Keratinocyte (primary cell): ENCODE measurements around the gene C19orf25. TPM values are rescaled to one million over a fixed set of nuclear protein-coding genes. Genes with fewer than 3 reads are reported as not detected.

Experiments used
- DNase-seq: peaks from one replicate; pipeline ENCODE4 v3.0.0-alpha.2; 2011; ENCODE audit warnings: low read depth, missing footprints, low spot score
- FAIRE-seq: peaks from 2 replicates; lab custom pipeline; 2011; peaks lifted over from hg19 to GRCh38; lab: Jason Lieb, UNC
- H2AFZ ChIP-seq: 2 replicates; pipeline ENCODE4 v1.6.0; 2012; ENCODE audit warnings: low read length, control low read depth, inconsistent platforms; ENCODE audit not compliant: control insufficient read depth
- H3K27ac ChIP-seq: 2 replicates; pipeline ENCODE4 v1.5.1; 2011; ENCODE audit warnings: low read length; ENCODE audit not compliant: control insufficient read depth, insufficient read depth
- H3K27me3 ChIP-seq: 3 replicates; pipeline ENCODE4 v1.6.0; 2011; ENCODE audit warnings: low read length; ENCODE audit not compliant: control insufficient read depth, insufficient read depth; ENCODE audit errors: extremely low read depth
- H3K36me3 ChIP-seq, 2 experiments: 2 replicates in 1 of 2; 3 replicates in 1 of 2; pipeline ENCODE4 v1.5.1; 2011; ENCODE audit warnings: low read length in 2 of 2, mild to moderate bottlenecking in 1 of 2; ENCODE audit not compliant: control insufficient read depth in 2 of 2, insufficient read depth in 2 of 2; ENCODE audit errors: extremely low read depth in 1 of 2
- H3K4me1 ChIP-seq: 3 replicates; pipeline ENCODE4 v1.5.1; 2011; ENCODE audit warnings: low read length; ENCODE audit not compliant: control insufficient read depth, insufficient read depth; ENCODE audit errors: extremely low read depth
- H3K4me2 ChIP-seq: 3 replicates; pipeline ENCODE4 v1.6.0; 2011; ENCODE audit warnings: low read depth, low read length; ENCODE audit not compliant: control insufficient read depth, insufficient read depth; ENCODE audit errors: extremely low read depth
- H3K4me3 ChIP-seq, 3 experiments: fragments of 200-600 bp in 1 of 3; sonication (generic) in 1 of 3; 2 replicates in 2 of 3; 3 replicates in 1 of 3; pipeline ENCODE4 v1.5.1; 2011 to 2016; ENCODE audit warnings: low read length in 3 of 3, mild to moderate bottlenecking in 3 of 3, control low read depth in 2 of 3, inconsistent platforms in 1 of 3, low read depth in 1 of 3, mixed read lengths in 1 of 3, mixed run types in 1 of 3, moderate library complexity in 1 of 3; ENCODE audit not compliant: control insufficient read depth in 2 of 3, insufficient read depth in 2 of 3; ENCODE audit errors: extremely low read depth in 1 of 3
- H3K79me2 ChIP-seq: 2 replicates; pipeline ENCODE4 v1.6.0; 2012; ENCODE audit warnings: low read length; ENCODE audit not compliant: control insufficient read depth, insufficient read depth
- H3K9ac ChIP-seq: 3 replicates; pipeline ENCODE4 v1.6.0; 2011; ENCODE audit warnings: low read length; ENCODE audit not compliant: control insufficient read depth, insufficient read depth; ENCODE audit errors: extremely low read depth
- H3K9me1 ChIP-seq: 3 replicates; pipeline ENCODE4 v1.6.0; 2011; ENCODE audit warnings: low read length; ENCODE audit not compliant: control insufficient read depth, insufficient read depth; ENCODE audit errors: extremely low read depth
- H3K9me3 ChIP-seq: 2 replicates; pipeline ENCODE4 v1.5.1; 2012; ENCODE audit warnings: low read depth, low read length; ENCODE audit not compliant: control insufficient read depth
- H4K20me1 ChIP-seq: 3 replicates; pipeline ENCODE4 v1.6.0; 2011; ENCODE audit warnings: low read length; ENCODE audit not compliant: control insufficient read depth, insufficient read depth; ENCODE audit errors: extremely low read depth
- EZH2 ChIP-seq: IDR thresholded peaks from one replicate; pipeline ENCODE4 v1.6.1; 2012; ENCODE audit warnings: inconsistent platforms, mild to moderate bottlenecking, low read length, moderate library complexity
- dilution Hi-C: fragments of 300-500 bp; cut with MboI; formaldehyde crosslinking; loops from one replicate; pipeline ENCODE4 v1.7.0; 2020; ENCODE audit warnings: low sequenced_read_pairs; ENCODE audit not compliant: extremely low pct_ligation_motif_present
- polyA plus RNA-seq, 5 experiments: library from polyadenylated mRNA; depleted of rRNA in 3 of 5; stranded (reverse) in 3 of 5; stranded (forward) in 1 of 5; unstranded in 1 of 5; fragments of >200 nt; gene quantifications; 1 replicate in 1 of 5; 2 replicates in 3 of 5; 3 replicates in 1 of 5; pipeline versions ENCODE4 v1.2.1 to v1.2.3, GENCODE V29; 2011 to 2012; ENCODE audit warnings: missing spikeins in 2 of 5, low read depth in 1 of 5, low replicate concordance in 1 of 5
- TF ChIP-seq, protein P1 (sequence below), 3 experiments: IDR thresholded peaks in 1 of 3; conservative IDR thresholded peaks in 1 of 3; optimal IDR thresholded peaks in 1 of 3; 2 replicates in 2 of 3; 3 replicates in 1 of 3; pipeline versions ENCODE3 to v1.5.1; 2011; ENCODE audit warnings: low read length in 3 of 3, mild to moderate bottlenecking in 3 of 3, moderate library complexity in 2 of 3, control low read depth in 1 of 3, inconsistent platforms in 1 of 3; ENCODE audit not compliant: insufficient read depth in 2 of 3; ENCODE audit errors: extremely low read depth in 1 of 3

The C19orf25 gene
- polyA plus RNA-seq, 1 donor (not counting 4 experiments of a cell fraction or from before 2014, with no cell fraction given), result 11.2 TPM

DNA sequence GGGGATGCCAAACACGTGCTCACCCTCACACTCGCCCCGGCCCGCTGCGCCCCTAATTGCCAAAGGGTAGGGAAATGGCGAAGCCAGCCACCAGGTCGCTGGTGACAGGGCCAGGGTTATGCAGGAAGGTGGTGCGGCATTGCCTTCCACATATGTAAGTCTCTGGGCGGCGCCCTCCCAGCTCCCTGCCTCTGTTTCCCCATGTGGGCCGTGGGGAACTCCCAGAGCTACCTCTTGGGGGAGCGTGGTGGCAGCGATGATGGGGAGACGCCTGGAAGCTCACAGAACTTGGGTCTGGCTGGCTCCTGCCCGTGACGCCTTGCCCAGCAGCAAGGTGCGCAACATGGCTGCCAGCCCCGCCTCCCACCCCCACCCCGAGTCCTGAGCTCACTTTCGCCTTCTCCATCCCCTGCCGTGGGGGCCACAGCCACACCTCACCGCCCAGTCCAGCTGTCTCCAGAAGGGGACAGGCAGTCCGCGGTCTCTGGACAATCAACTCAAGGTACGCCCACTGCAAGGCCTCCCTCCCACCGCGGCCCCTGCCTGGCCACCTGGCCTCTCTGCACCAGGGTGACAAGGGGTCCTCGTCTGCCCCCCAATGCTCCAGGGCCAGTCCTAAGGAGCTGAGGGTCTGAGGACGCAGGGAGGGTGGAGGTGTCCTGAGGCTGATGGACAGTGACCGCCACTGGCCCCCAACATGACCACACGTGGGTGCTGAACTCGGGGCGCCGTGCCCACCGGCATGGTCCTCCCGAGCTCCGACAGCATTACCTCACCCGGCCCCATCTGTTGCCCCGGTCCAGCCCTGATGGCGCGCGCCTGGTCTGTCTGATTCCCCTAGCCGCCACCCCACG, 6.6 kb downstream of the C19orf25 start:
- no peak for FAIRE-seq

DNA sequence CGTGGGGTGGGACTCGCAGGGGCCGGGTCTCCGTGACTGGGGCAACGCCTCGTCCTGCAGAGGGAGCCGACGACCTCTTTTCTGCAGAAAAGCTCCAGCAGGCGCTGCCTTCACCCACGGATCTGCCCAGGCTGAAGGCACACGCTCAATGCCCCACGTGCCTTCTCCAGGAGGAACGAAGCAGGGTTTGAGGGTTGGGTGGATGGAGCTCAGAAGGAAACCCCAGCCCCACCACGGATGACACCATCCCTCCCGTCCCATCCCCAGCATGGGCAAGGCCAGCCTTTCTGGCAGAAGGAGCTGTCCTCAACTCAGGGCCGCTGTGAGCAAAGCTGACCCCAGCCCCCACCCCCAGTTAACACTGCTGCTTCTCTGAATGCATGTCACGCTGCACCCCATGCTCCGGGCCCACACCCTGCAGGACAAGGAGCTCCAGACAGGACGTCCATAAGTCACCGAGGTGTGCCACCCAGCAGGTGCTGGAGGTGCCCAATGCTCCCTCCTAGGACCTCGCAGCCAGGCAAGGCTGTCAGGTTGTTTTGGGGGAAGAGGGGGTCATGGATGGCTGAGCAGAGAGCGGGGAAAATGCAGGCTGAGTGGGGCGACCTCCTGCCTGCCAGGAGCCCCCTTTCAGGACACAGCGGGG, 7.4 kb downstream of the C19orf25 start:
- TF ChIP-seq EZH2, result no peak
- TF ChIP-seq, protein P1, sequence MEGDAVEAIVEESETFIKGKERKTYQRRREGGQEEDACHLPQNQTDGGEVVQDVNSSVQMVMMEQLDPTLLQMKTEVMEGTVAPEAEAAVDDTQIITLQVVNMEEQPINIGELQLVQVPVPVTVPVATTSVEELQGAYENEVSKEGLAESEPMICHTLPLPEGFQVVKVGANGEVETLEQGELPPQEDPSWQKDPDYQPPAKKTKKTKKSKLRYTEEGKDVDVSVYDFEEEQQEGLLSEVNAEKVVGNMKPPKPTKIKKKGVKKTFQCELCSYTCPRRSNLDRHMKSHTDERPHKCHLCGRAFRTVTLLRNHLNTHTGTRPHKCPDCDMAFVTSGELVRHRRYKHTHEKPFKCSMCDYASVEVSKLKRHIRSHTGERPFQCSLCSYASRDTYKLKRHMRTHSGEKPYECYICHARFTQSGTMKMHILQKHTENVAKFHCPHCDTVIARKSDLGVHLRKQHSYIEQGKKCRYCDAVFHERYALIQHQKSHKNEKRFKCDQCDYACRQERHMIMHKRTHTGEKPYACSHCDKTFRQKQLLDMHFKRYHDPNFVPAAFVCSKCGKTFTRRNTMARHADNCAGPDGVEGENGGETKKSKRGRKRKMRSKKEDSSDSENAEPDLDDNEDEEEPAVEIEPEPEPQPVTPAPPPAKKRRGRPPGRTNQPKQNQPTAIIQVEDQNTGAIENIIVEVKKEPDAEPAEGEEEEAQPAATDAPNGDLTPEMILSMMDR (optimal IDR thresholded peaks at IDR 0.05 in 1 of 3, IDR thresholded peaks at IDR 0.05 in 1 of 3, conservative IDR thresholded peaks at IDR 0.05 in 1 of 3; ENCODE audit: extremely low read depth in 1 of 3, insufficient read depth in 2 of 3, low read length in 3 of 3), result peak in 1 of 3 experiments; percentile 16
- peaks cover 41% of the 10 kb centered on the region for H3K27me3 ChIP-seq
- peaks cover 4% of the 10 kb centered on the region for H3K9me1 ChIP-seq
- no peak for DNase-seq
- no peak overlapping the region for H3K4me3 ChIP-seq
- FAIRE-seq, result no peak
- H4K20me1 ChIP-seq, result peaks cover 9% of the 10 kb centered on the region
- H3K9ac ChIP-seq, result no peak overlapping the region
- dilution Hi-C loops, result no loop called here
- H3K79me2 ChIP-seq, result peaks cover 11% of the 10 kb centered on the region
- H2AFZ ChIP-seq, result no peak overlapping the region
- H3K27ac ChIP-seq, result no peak overlapping the region
- peaks cover 5 to 11% of the 10 kb centered on the region in 2 experiments for H3K36me3 ChIP-seq
- H3K4me1 ChIP-seq, result peaks cover 9% of the 10 kb centered on the region
- peak overlapping the region; percentile 22 for H3K4me2 ChIP-seq
- H3K9me3 ChIP-seq, result no peaks in the 10 kb centered on the region

More for the DNA sequence above, 6.6 kb downstream of the C19orf25 start:
- Histone ChIP-seq H3K27ac (no peak overlapping the region), H4K20me1 (peaks cover 9% of the 10 kb centered on the region), H3K79me2 (peaks cover 15% of the 10 kb centered on the region), H3K4me2 (no peak overlapping the region), H3K9ac (no peak overlapping the region), H3K9me3 (no peaks in the 10 kb centered on the region), H3K27me3 (peaks cover 33% of the 10 kb centered on the region), H3K9me1 (peaks cover 8% of the 10 kb centered on the region), H3K36me3 (peaks cover 5 to 14% of the 10 kb centered on the region in 2 experiments), H2AFZ (no peak overlapping the region), H3K4me1 (peaks cover 12% of the 10 kb centered on the region), H3K4me3 (no peak overlapping the region)
- dilution Hi-C loops, result no loop called here
- DNase-seq, result no peak
- TF ChIP-seq, protein P1 (optimal IDR thresholded peaks at IDR 0.05 in 1 of 3, IDR thresholded peaks at IDR 0.05 in 1 of 3, conservative IDR thresholded peaks at IDR 0.05 in 1 of 3; ENCODE audit: extremely low read depth in 1 of 3, insufficient read depth in 2 of 3, low read length in 3 of 3), result no peak
